HAP-1 (cell line): ENCODE data around the gene DNAJC5.
A peak's percentile ranks its signal among the peaks of the same experiment; 100 is the strongest.
"Not testable (repeated sequence)": the region's sequence is repeated elsewhere in the genome, so short reads cannot be mapped to it uniquely, and the experiment has no call there.

Source experiments
- DNase-seq, 2 experiments: peaks; one replicate each; pipeline ENCODE4 v3.0.0-alpha.2; 2016 to 2020; ENCODE audit warnings: low spot score in 2 of 2
- H3K27me3 ChIP-seq: fragments of 250-450 bp; sonication (Bioruptor Pico); 2 replicates; pipeline ENCODE4 v1.5.1; 2020; ENCODE audit warnings: low read depth, mild to moderate bottlenecking, moderate library complexity
- H3K36me3 ChIP-seq: fragments of 250-450 bp; sonication (Bioruptor Pico); replicated peaks from 2 replicates; pipeline ENCODE4 v1.5.1; 2020; ENCODE audit warnings: mild to moderate bottlenecking
- H3K4me1 ChIP-seq: fragments of 250-450 bp; sonication (Bioruptor Pico); 2 replicates; pipeline ENCODE4 v1.5.1; 2020; ENCODE audit warnings: mild to moderate bottlenecking
- H3K4me3 ChIP-seq: fragments of 250-450 bp; sonication (Bioruptor Pico); 2 replicates; pipeline ENCODE4 v1.5.1; 2020; ENCODE audit warnings: mild to moderate bottlenecking, moderate library complexity
- H3K9me3 ChIP-seq: fragments of 250-450 bp; sonication (Bioruptor Pico); 2 replicates; pipeline ENCODE4 v1.5.1; 2020; ENCODE audit warnings: mild to moderate bottlenecking, moderate library complexity
- in situ Hi-C: fragments of 300-500 bp; cut with MboI; formaldehyde crosslinking; loops from 3 replicates; pipeline ENCODE4 v1.14.3; 2020; ENCODE audit warnings: low sequenced_read_pairs, inconsistent platforms, mixed read lengths

Gene DNAJC5

DNA sequence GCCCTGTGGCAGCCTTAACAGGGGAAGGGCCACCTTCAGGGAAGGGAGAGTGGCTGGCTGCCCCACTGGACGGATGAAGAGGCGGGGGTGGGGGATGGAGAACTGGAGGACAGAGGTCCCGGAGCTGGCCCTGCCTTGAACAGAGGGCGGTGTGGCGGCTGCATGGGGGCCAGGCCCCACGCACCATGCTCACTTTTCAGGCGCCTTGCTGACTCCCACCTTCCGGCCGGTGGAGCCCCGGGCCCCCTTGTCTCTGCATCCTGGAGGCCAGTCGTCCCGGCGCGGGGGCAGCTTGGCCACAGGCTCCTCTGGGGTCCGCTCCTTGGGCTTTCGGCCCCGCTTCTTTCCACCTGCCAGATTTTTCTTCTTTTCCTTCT, 64.8 kb downstream of the DNAJC5 start:
- Histone ChIP-seq H3K9me3 (no peaks in the 10 kb centered on the region), H3K27me3 (no peaks in the 10 kb centered on the region), H3K36me3 (peaks cover 54% of the 10 kb centered on the region), H3K4me1 (peaks cover 15% of the 10 kb centered on the region), H3K4me3 (no peak overlapping the region)
- in situ Hi-C loops = no loop called here
- DNase-seq = no peak

DNA sequence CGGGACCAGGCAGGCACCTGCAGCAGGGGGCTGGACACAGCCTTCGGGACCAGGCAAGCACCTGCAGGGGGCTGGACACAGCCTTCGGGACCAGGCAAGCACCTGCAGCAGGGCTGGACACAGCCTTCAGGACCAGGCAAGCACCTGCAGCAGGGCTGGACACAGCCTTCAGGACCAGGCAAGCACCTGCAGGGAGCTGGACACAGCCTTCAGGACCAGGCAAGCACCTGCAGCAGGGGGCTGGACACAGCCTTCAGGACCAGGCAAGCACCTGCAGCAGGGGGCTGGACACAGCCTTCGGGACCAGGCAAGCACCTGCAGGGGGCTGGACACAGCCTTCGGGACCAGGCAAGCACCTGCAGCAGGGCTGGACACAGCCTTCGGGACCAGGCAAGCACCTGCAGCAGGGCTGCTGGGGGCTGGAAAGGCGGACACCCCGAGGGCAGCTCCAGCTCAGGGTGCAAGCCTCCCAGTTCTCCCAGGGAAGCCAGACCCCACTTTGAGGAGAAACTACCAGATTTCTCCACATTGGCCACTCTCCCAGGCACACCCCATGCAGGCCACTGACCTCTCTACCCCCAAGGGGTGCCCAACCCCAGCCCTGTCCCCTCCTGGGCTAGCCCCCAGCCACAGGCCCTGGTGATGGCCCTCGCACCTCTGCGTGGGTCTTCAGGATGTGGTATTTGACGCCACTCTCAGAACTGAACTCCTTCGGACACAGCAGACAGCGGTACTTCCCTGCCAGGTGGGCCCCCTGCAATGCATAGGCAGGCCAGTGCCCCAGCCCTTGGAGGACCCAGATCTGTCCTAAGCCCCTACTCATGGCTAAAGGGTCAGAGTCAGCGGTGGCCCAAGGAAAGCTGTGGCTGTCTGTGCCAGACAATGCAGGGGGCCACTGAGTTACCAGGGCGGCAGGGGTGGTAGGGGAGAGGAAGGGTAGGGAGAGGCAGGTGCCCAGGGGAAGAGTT, 66.0 kb downstream of the DNAJC5 start:
- in situ Hi-C loops = not testable (repeated sequence)

GRCh38 chr20:63961664-63962425, 66.9 kb downstream of the DNAJC5 start:
- Histone ChIP-seq H3K9me3 (peaks cover under 1% of the 10 kb centered on the region), H3K4me3 (no peak overlapping the region), H3K27me3 (no peaks in the 10 kb centered on the region), H3K36me3 (peaks cover 56% of the 10 kb centered on the region), H3K4me1 (peaks cover 6% of the 10 kb centered on the region)
- in situ Hi-C loops = no loop called here
- DNase-seq = no peak

More for the DNA sequence above, 66.0 kb downstream of the DNAJC5 start:
- H3K36me3 ChIP-seq = peaks cover 50% of the 10 kb centered on the region
- H3K27me3 ChIP-seq, H3K4me3 ChIP-seq, DNase-seq, H3K4me1 ChIP-seq, H3K9me3 ChIP-seq: not testable (repeated sequence)

DNA sequence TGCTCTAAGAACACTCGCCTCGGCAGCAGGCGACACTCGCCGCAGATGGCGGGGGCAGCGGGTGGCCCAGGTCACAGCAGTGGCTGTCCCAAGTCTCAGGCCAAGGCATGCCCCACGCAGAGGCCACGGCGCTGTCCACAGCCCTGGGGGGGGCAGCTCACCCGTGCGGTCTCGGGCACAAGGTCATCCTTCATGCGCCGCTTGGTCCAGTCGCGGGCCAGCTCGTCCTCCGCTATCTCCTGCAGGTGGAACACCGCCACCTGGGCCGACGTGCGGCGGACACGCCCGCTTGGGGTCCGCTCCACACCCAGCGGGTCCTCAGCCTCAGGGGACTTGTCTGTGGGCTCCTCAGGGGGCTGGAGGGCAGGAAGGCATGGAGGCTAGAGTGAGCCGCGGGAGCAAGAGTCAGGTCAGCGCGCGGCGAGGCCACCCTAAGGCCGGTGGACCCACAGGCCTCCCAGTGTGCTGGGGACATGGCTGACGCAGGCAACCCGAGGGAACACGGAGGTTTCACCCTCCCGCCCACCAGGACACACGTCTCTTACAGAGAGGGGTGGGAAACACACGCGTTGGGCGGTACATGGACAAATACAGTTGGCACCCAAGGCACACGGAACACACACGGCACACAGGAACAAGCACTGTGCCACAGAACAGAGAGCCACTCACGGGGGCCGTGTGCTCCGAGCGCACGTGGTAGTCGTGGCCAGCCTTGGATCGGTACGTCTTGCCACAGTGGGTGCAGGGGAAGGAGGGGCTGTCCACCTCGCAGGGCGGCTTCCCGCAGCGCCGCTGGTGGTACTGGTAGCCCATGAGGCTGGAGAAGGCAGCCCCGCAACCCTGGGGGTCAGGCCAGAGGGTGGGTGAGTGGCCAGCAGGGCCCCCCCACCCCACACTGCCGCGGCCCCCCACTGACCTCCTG, 67.8 kb downstream of the DNAJC5 start:
- in situ Hi-C loops = no loop called here
- DNase-seq = no peak
- no peaks in the 10 kb centered on the region for H3K4me1 ChIP-seq
- no peak overlapping the region for H3K4me3 ChIP-seq
- H3K9me3 ChIP-seq = peaks cover 4% of the 10 kb centered on the region
- peaks cover 65% of the 10 kb centered on the region for H3K36me3 ChIP-seq
- H3K27me3 ChIP-seq = no peaks in the 10 kb centered on the region

DNA sequence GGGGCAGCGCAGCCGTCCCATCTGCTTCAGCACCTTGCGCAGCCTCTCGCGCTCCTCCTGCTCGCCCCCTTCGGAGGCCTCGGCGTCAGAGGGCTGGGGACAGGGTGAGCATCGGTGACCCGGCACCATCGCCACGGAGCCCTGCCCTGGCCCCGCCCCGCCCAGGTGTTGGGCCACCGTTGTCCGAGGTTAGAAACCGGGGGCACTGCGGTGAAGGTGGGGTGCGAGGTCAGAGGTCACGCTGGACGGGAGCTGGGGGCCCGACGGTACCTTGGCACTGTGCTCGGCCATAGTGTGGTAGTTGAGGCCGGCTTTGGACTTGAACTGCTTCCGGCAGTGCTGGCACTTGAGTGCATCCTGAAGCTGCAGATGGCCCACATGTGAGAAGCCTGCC, 68.4 kb downstream of the DNAJC5 start:
- Histone ChIP-seq H3K4me1 (no peaks in the 10 kb centered on the region), H3K27me3 (no peaks in the 10 kb centered on the region), H3K4me3 (no peak overlapping the region), H3K36me3 (peaks cover 70% of the 10 kb centered on the region), H3K9me3 (peaks cover 4% of the 10 kb centered on the region)
- in situ Hi-C loops = no loop called here
- DNase-seq = no peak

- Histone ChIP-seq H3K27me3 (no peaks in the 10 kb centered on the region), H3K9me3 (peaks cover 4% of the 10 kb centered on the region), H3K4me3 (no peak overlapping the region), H3K36me3 (peaks cover 72% of the 10 kb centered on the region), H3K4me1 (peaks cover 2% of the 10 kb centered on the region; the same call in 1 of the 2 replicates)
- in situ Hi-C loops = no loop called here
- no peak for DNase-seq
These were observed 68.9 kb downstream of the DNAJC5 start for GRCh38 chr20:63963784-63964301.

- peaks cover 66% of the 10 kb centered on the region for H3K36me3 ChIP-seq
- in situ Hi-C loops = no loop called here
These were observed 69.5 kb downstream of the DNAJC5 start for GRCh38 chr20:63964412-63964811.

DNA sequence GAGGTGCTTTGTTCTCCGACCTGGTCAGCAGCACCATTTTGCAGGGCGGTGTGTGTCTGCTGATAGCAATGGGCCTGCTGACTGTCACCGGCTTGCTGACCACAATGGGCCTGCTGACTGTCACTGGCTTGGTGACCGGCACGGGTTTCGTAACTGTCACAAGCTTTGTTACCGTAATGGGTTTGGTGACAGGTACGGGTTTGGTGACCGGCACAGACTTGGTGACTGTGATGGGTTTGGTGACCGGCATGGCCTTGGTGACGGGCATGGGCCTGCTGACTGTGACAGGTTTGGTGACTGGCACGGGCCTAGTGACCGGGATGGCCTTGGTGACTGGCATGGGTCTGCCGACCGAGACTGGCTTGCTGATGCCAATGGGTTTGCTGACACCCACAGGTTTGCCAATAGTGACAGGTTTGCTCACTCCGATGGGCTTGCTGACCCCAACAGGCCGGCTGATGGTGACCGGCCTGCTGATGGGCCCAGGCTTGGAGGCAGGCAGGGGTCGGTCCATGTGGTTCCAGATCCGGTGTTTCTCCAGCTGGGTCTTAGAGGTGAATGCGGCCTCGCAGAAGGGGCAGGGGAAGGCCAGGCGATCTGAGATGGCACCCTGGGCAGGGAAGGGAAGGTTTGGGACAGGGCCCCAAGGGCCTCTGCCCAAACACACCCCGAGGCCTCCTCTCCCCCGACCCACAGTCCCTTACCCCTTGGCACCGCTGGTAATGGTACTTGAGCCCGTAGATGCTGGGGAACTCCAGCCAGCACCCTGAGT, 71.4 kb downstream of the DNAJC5 start:
- no peaks in the 10 kb centered on the region for H3K27me3 ChIP-seq
- no peak overlapping the region for H3K4me3 ChIP-seq
- H3K36me3 ChIP-seq = peaks cover 58% of the 10 kb centered on the region
- peaks cover 3% of the 10 kb centered on the region; the same call in 1 of the 2 replicates for H3K4me1 ChIP-seq
- in situ Hi-C loops = no loop called here
- H3K9me3 ChIP-seq = peaks cover 4% of the 10 kb centered on the region
- no peak for DNase-seq

More at GRCh38 chr20:63964412-63964811, 69.5 kb downstream of the DNAJC5 start:
- no peak for DNase-seq
- Histone ChIP-seq H3K27me3 (no peaks in the 10 kb centered on the region), H3K9me3 (peaks cover 4% of the 10 kb centered on the region), H3K4me1 (peaks cover 3% of the 10 kb centered on the region; the same call in 1 of the 2 replicates), H3K4me3 (no peak overlapping the region)

GRCh38 chr20:63966944-63967322, 72.0 kb downstream of the DNAJC5 start:
- Histone ChIP-seq H3K36me3 (peaks cover 52% of the 10 kb centered on the region), H3K4me3 (no peak overlapping the region), H3K9me3 (peaks cover 4% of the 10 kb centered on the region), H3K4me1 (peaks cover 3% of the 10 kb centered on the region; the same call in 1 of the 2 replicates), H3K27me3 (no peaks in the 10 kb centered on the region)
- DNase-seq = no peak
- in situ Hi-C loops = no loop called here

DNA sequence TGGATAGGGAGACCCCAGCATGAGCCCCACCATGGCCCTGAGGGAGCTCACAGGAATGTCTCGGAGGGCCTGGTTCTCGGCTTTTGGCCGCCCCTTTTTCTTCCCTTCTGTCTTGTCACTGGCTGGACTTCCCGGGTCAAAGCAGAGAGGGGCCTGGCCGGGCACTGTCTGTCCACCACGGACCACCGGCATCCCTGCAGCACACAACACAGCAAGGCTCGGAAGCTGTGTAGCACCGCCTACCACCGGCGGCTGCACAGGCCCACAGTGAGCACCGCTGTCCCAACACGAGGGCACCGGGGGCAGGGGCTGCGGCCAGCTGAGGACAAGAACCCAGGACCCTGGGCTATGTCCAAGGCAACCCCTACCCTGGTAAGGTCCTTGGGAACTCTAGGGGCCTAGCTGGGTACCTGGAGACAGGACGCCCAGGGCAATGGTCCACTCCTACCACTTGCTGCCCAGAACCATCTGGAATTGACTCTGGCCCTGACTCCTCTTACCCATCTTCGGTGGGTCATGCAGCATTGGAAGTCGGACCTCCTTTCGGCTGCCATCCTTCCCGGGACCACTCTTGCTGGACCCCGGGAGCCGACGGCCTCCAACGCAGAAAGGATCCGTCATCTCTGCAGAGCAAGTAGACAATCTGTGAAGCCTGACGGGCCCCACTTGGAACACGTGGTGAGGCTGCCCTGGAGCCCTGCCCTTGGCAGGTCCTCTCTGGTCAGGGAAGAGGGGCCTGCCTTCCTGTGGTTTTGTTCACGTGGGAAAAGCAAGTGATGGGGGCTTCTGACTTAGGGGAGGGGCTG, 72.6 kb downstream of the DNAJC5 start:
- peaks cover 4% of the 10 kb centered on the region for H3K9me3 ChIP-seq
- H3K4me3 ChIP-seq = no peak overlapping the region
- in situ Hi-C loops = no loop called here
- H3K36me3 ChIP-seq = peaks cover 46% of the 10 kb centered on the region
- peaks cover 3% of the 10 kb centered on the region; the same call in 1 of the 2 replicates for H3K4me1 ChIP-seq
- DNase-seq = no peak
- H3K27me3 ChIP-seq = no peaks in the 10 kb centered on the region

GRCh38 chr20:63968136-63968927, 73.4 kb downstream of the DNAJC5 start:
- peaks cover 3% of the 10 kb centered on the region for H3K4me1 ChIP-seq
- DNase-seq = peak in 1 of 2 experiments; percentile 8
- H3K9me3 ChIP-seq = peaks cover 4% of the 10 kb centered on the region
- no peaks in the 10 kb centered on the region for H3K27me3 ChIP-seq
- peak overlapping the region; percentile 45 for H3K4me3 ChIP-seq
- in situ Hi-C loops = no loop called here
- peaks cover 38% of the 10 kb centered on the region for H3K36me3 ChIP-seq
